Activated CD8-positive, alpha-beta memory T cell treated with anti-CD3 and anti-CD28 coated beads, Interleukin-2, amount 50 U/mL, for 48 hours (primary cell): Measurements from ENCODE around the gene CXXC1.
"Not testable (repeated sequence)": the region's sequence is repeated elsewhere in the genome, so short reads cannot be mapped to it uniquely, and the experiment has no call there.

Experiments
- DNase-seq: peaks from one replicate; pipeline ENCODE4 v3.0.0-alpha.2; 2020

CXXC1 gene

DNA sequence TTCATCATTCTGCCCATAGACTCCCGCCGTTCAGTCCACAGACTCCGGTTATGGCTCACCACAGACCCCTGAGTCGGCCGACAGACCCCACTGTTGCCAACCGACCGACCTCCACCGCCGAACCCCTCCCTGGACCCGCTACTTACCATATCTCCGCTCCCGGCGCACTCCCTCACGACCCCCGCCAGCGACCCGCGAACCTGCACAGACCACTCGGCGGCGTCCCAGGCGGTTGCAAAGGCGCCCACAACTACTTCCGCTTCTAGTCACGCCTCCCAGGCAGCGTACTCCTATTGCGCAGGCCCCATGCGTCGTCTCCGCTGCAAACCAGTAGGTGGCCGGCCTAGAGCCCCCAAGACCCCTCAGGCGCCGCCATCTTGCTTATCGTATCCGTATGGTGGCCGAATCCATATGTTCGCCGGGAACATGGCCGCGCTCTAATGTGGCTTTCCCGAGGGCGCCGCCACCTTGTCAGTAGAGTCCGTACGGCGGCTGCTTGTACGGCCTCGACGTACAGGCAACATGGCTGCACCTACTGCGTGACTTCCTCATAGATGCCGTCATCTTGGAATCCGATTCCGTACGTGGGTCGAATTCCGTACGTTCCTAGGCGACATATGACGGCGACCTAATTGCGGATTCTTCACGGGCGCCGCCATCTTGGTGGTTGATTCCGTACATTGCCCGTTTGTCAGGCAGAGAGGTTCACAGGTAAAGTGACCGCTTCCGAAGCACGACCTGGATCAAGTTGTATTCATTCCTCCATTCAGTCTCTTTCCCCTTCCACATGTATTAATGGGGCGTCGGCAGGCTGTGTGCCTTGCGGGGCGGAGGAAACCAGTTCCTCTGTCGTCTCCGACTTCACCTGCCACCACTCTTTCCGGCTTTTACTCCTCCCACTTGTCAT lies at the start of gene CXXC1:
Gene CXXC1, minus strand, starts transcription at position 252 of the 907 bp plus-strand sequence. Its CDS starts 103 bp downstream, at position 149.
- peak; percentile 95 for DNase-seq

DNA sequence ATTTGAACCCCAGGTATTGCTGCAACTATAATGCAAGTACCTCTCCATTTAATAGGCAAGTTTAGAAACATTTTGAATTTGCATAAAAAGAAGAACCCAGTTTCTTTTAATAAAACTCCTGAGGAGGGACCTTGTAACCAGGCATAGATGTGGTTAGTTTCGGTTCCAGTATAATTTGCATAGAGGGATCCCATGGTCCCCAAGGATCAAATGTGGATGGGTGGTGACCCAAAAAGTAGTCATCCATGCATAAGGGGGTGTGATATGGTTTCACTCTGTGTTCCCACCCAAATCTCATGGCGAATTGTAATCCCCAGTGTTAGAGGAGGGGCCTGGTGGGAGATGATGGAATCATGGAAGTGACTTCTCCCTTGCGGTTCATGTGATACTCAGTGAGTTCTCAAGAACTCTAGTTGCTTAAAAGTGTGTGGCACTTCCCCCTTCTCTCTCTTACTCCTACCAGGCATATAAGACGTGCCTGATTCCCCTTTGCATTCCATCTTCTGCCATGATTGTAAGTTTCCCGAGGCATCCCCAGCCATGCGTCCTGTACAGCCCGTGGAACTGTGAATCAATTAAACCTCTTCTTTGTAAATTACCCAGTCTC lies 47.2 kb upstream of the CXXC1 start:
- DNase-seq, result no peak

DNA sequence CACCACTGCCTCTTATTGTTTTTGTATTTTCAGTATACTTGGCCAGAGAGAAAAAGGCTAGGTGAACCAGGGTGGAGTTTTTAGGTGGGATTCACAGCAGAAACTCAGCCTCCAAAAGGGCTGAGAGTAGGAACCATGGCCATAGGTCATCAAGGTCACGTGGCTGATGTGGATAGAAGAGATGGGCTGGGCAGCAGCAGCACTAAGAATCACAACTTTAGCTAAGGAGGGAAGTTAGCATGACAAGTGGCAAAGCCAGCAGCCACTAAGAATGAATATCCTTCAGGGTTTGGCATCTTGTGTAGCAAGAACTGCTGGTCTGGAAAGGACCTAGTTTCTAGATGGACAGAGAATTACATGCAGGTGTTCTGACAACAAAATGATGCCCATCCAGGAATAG lies 44.2 kb upstream of the CXXC1 start:
- DNase-seq, result no peak

DNA sequence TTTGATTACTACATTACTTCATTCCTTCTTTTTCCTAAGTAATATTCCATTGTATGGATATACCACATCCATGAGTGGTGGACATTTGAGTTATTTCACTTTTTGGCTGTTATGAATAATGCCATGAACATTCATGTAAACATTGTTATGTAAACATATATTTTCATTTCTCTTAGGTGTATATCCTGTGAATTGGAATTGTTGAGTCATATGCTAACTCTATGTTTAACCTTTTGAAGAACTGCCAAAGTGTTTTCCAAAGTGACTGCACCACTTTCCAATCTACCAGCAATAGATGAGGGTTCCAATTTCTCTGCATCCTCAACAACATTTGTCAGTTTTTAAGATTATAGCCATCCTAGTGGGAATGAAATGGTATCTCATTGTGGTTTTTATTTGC lies 42.7 kb upstream of the CXXC1 start:
- DNase-seq, result no peak

DNA sequence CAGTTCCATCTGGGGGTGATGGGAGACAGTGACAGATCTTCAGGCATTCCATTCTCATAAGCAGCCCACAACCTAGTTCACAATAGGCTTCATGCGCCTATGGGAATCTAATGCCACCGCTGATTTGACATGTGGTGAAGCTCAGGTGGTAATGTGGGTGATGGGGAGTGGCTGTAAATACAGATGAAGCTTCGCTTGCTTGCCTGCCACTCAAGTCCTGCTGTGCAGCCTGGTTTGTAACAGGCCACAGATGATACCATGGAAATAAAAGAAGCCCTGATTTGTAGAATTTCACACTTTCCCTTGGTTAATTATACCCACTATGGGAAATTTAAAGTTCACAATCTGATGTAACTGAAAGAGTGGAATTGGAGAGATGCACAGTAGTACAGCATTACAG lies 40.5 kb upstream of the CXXC1 start:
- no peak for DNase-seq

DNA sequence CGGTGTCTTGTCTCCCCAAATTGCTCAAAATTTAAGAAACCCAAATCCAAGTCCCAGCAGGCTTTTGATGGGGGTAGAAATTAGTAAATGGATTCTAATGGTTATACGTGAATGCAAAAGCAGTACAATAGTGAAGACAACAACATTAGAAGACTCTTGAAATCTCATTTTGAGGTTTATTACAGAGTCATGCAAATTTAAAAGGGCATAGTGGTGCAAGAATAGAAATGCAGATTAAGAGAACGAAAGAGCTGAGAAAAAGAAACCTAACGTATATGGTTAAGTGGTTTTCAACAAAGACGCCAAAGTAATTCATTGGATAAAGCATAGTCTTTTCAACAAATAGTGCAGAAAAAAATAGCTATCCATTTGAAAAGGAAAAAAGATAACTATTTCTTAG lies 33.2 kb upstream of the CXXC1 start:
- no peak for DNase-seq

DNA sequence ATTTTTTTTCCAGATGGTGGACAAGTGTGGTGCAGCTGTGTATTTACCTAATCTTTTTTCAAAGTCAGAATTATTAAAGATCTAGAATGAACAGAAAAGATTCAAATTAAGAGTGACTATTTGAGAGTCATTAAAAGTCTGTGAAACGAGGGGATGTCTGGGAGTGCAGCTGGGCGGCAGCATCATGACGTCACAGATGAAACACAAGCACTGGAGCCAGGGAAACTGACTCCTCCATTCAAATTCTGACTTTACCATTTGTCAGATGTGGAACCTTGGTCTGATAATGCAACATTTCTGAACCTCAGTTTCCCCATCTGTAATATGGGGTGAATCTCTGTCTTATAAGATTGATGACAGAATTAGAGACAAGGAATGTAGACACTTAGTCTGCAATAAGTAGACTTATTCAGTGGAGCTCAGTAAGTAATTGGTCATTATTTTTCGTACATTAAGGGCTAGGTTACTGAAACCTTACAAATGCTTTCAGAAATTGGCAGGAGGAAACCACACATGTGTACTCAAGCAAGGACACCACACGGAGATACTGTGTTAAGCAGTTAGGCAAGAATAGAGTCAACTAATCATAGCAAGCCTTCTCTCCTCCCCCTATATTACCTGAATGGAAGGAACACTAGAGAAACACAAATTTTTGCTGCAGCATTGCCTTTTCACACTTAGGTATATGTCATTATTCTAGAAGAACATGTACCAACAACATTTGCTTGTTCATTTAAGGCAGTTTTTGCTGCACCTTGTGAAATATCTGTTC lies 27.8 kb upstream of the CXXC1 start:
- DNase-seq, result no peak

DNA sequence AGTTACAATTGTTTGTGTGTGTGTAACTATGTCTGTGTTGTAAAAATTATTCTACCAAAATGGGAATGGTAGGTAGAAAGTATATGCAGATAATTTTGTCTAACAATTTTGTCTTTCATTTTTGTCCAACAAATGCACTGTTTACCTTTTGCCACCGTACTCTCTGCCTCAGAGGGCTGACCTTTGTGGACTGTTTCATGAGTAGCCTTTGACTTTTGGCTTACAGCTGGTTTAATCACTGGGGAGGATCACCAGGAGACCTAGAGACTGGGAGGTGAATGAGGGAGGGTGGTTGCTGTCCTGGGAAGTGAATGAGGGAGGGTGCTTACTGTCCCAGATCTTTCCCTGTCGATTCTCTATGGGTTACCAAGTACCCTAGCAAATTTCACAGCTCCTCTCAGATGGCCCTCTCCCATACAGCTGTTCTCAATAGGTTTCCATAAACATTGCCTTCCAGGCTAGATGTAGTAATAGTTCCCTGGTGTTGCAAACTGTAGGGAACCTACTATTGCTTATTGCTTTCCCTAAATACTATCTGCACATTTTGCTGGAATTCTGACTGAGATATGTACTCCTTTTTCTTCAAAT lies 26.5 kb upstream of the CXXC1 start:
- DNase-seq, result no peak

DNA sequence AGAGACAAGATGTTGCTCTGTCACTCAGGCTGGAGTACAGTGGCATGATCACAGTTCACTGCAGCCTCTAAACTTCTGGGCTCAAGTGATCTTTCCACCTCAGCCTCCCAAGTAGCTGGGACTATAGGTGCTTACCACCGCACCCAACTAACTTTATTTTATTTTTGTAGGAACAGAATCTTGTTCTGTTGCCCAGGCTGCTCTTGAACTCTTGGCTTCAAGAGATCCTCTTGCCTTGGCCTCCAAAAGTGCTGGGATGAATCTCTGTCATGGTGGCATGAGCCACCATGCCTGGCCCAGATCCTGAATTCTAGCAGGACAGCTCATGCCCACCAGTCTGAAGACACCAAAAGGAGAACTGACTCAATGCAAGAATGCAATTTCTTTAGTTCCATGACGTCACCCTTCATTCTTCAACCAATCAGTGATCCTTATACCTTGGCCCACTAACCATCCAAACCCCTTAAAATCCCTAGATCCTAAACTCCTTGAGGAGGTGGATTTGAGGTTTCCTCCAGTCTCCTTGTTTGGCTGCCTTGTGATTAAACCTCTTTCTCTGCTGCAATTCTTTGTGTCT lies 25.6 kb upstream of the CXXC1 start:
- DNase-seq, result no peak

DNA sequence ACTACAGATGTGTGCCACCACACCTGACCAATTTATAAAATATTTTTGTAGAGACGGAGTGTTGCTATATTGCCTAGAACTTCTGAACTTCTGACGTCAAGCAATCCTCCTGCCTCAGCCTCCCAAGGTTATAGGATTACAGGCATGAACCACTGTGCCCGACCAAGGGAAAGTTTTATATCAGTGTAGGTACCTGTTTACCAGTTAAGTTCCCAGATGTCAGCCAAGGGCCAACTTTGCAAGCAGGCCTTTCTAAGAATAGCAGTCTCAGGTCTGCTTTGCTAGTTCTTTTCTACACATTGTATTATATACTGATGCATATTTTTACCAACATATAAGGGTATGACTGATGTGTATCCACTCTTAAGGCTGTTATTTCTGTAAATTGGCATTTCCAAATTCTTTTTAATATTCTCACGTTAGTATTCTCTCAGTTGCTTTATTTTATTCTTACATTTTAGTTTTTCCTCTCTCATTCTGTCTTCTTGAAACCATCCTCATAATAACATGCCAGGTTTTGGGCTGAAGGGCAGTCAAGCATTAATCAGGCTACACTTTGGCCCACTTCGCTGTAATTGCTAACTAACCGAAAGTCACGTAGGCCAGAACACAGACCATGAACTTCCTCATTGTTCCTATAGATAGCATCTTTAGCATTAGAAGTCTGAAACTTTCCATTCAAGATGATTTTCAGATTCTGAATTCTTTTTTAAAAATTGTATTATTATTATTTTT lies 25.0 kb upstream of the CXXC1 start:
- DNase-seq, result no peak

DNA sequence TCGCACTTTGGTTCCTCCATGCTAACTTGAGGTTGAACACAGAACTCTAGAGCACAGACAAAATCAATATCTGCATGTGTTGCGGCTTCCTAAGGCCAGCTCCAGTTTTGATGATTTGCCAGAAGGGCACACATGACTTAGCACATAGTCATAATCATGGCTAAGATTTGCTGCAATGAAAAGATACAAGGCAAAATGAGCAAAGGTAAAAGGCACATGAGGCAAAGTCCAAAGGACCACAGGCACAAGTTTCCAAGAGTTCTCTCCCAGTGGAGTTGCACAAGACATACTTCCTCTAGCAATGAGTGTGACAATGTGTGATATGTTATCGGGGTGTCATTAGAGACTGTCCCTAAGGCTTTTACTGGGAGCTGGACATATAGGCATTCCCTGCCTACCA lies 24.2 kb upstream of the CXXC1 start:
- DNase-seq, result no peak

DNA sequence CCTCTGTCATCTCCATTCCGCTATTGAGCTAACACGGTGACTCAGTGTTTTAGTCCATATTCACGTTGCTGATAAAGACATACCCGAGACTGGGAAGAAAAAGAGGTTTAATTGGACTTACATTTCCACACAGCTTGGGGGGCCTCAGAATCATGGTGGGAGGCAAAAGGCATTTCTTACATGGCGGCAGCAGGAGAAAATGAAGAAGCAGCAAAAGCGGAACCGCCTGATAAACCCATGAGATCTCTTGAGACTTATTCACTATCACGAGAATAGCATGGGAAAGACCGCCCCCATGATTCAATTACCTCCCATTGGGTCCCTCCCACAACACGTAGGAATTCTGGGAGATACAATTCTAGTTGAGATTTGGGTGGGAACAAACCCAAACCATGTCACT lies 22.6 kb upstream of the CXXC1 start:
- DNase-seq, result no peak

DNA sequence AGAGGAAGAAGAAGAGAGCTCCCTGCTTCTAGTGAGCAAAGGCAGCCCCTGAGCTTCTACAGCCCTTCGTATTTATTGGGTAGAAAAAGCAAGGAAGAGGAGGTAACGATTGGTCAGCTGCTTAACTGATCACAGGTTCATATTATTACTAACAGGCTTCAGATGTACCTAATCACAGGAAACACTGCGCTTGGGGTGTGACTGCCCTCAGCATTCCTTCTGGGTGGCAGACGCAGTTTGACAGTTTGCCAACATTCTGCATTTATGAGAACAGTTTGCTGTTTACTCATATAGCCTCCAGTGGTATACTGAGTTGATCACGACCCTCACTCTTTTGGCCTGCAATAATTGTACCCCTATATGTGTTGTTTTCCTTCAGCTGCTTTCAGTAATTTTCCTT lies 21.4 kb upstream of the CXXC1 start:
- DNase-seq, result not testable (repeated sequence)

DNA sequence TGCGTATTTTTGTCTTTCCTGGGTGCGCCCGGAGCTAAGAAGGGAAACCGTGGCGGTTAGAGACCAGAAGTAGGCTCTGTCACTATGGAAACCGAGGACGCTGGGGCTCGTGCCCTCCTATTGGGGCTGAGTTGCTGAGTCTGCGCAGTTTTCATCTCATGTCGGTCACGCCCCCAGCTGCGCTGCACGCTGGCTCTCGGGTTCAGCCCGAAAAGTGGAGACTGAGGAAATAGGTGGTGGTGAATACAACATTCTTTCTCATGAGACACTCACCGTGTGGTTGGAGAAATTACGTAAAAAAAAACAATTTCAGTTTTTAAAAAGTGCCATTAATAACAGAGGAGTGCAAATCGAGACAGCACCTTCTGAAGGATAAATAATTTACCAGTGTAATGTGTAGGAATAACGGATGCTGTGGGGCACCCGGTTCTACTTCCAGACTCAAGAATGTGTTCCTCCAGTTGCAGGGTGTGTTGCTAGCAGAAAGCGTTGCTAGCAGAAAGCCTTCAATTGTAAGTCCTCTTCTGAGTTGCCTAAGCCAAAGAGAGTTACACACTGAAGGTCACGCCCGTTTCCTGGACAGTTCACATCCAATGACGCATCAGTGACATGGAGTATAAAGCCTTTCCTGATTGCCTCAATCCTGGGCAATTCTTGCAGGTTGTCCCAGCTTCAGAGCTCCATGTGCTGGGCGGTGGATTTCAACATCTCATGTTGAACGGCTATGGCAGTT lies 20.4 kb upstream of the CXXC1 start:
- DNase-seq, result peak; percentile 88

DNA sequence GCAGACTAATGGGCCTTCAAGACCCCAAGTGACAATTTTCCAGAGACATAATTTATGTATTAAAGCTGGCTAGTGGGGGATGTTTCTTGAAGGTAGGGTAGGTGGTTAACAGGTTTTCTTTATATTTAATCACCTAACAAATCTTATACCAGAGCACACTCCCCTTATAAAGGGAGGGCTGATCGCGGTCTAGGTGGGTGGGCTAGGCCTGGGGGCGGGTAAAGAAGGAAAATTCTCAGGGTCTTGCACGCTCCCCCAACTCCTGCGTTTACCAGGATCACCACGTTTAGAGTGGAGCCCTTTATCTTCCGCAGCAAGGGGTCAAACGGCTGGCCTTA lies 19.9 kb upstream of the CXXC1 start:
- no peak for DNase-seq

DNA sequence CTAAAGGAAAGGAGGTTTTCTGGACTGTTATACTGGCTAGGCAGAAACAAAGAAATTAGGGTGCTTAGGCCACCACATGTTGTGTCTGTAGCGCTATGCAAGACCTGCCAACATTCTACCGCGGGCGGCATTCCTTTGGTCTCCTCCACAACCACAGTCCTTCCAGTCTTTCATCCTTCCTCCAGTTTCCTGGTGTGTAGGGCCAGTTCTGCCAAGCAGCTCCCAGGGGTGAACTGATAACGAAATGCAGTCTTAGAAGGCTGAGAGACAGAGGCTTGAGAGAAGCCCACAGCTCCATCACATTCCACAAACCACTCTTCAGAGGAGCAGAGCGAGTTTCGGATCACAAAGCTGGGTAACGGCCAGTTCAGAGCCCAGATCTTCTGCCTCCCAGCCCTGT lies 19.5 kb upstream of the CXXC1 start:
- no peak for DNase-seq

DNA sequence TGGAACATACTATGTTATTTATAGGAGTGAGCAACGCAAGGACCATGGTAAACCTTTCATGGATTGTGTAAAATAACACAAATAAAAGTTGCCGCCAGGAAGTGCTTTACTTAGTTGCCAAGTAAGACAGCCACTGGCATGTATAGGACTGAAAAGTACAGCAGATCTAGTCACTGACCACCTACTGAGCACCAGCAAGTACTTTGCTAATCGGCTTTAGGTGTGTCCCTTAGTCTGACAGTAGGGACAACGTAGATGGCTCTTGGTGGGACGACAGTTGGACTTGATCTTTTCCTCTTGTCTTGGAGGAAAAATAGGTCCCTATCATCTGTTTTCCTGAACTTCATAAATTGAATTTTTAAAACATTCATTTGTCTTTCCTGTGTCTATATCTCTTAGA lies 13.6 kb upstream of the CXXC1 start:
- DNase-seq, result no peak

DNA sequence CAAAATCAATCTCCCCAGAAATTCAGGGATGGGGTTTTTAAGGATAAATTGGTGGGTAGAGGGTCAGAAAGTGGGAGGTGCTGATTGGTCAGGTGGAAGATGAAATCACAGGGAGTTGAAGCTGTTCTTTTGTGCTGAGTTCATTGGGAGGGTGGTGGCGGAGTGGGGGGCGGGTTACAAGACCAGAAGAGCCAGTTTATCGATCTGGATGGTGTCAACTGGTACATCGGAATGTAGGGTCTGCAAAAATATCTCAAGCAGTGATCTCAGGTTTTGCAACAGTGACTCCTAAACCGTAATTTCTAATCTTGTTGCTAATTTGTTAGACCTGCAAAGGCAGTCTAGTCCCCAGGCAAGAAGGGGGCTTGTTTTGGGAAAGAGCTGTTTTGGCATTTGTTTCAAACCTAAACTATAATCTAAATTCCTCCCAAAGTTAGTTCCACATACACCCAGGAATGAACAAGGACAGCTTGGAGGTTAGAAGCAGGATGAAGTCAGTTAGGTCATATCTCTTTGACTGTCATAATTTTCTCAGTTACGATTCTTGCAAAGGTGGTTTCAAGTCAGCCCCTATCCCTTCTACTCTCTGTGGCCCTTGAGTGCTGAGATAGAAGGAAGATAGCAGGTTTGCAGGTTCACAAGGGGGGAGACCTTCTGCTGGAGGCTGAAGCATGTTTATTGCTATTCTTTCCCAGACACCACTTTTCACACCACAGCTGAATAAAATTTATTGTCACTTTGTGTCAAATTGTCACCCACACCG lies 12.3 kb upstream of the CXXC1 start:
- DNase-seq, result no peak

DNA sequence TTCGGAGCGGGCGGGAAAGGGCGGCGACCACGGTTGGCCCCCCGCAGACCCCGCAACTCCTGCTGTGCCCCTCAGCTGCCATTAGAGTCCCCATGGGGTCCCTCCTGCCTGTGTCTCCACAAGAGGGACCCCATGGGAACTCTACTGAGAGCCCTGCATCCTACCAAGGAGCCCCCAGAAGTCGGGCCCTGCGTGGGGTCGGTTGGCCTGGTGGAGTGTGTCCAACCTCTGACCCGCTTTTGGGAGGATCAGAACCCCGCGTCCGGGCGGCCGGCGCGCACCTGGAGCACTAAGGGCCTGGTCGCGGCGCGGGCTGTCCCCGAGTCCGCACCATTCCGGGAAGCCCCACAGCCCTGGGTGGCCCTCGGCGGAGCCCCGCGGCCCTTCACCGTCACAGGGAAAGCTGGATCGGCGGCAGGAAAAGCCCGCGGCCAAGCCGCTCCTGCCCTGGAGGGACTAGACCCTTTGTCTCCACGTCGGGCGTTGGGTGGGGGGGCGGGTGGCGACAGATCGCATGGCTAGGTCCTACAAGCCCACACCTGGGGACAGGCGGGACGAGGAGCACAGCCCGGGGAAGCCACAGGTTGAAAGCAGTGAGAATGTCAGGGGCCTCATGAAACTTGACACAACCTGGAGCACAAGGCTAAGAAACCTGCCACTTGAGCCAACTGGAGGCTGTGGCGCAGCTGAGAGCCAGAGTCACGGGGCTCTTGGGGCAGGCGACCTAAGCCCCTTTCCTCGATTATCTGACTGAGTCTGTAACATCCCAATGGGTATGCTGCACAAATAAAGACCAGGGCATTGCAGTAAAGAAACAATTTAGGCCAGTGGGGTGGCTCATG lies 11.2 kb upstream of the CXXC1 start:
- DNase-seq, result no peak
